HepG2 (cell line): ENCODE data around the gene LAG3. TPM values are rescaled to one million over a fixed set of nuclear protein-coding genes. Genes with fewer than 3 reads are reported as not detected.
A peak's percentile ranks its signal among the peaks of the same experiment; 100 is the strongest.

Experiments
- ATAC-seq: fragments of 200-7000 bp; cut with Tn5 transposase; 3 replicates; pipeline ENCODE4 v1.9.1; 2020; ENCODE audit warnings: mild to moderate bottlenecking, moderate library complexity
- BruUV-seq: library from RNA; stranded (reverse); fragments of 400-500 nt; replicated peaks from 2 replicates; lab custom pipeline; 2021; lab: Mats Ljungman, UMichigan
- CTCF ChIA-PET: fragments of 300-600 bp; formaldehyde crosslinking; extraction: SDS; loops from one replicate; lab custom pipeline; 2021; ENCODE audit warnings: low total read pairs, inconsistent platforms, low intra/inter-chr PET ratio; lab: Yijun Ruan, JAX
- POLR2A ChIA-PET: fragments of 350-600 bp; sonication (Branson Sonifier 250); formaldehyde crosslinking; loops from one replicate; lab custom pipeline; 2020; ENCODE audit warnings: antibody characterized with exemption, inconsistent platforms; lab: Yijun Ruan, JAX
- DNase-seq: peaks from one replicate; pipeline ENCODE4 v3.0.0-alpha.2; 2015; ENCODE audit warnings: low spot score
- FAIRE-seq: peaks from 3 replicates; lab custom pipeline; 2011; peaks lifted over from hg19 to GRCh38; lab: Jason Lieb, UNC
- H2AFZ ChIP-seq: one replicate; pipeline ENCODE4 v1.6.1; 2011; ENCODE audit warnings: low read length, inconsistent platforms
- H3K27ac ChIP-seq: fragments of 300-600 bp; 3 replicates; pipeline ENCODE4 v1.8.0; 2011; ENCODE audit warnings: mixed run types, mild to moderate bottlenecking, mixed read lengths, low read length, inconsistent platforms; ENCODE audit not compliant: insufficient read depth; ENCODE audit errors: extremely low read length
- H3K27me3 ChIP-seq, 2 experiments: fragments of 200-600 bp in 1 of 2; 2 replicates in 1 of 2; 3 replicates in 1 of 2; pipeline versions ENCODE4 v1.6.0 to v1.8.0; 2011; ENCODE audit warnings: low read length in 2 of 2, mild to moderate bottlenecking in 2 of 2, moderate library complexity in 2 of 2, inconsistent platforms in 1 of 2; ENCODE audit not compliant: insufficient read depth in 2 of 2, control insufficient read depth in 1 of 2
- H3K36me3 ChIP-seq, 2 experiments: fragments of 200-600 bp in 1 of 2; replicated peaks in 1 of 2; 2 replicates in 1 of 2; 3 replicates in 1 of 2; pipeline versions ENCODE4 v1.5.1 to v1.8.0; 2011; ENCODE audit warnings: low read length in 2 of 2, inconsistent platforms in 1 of 2; ENCODE audit not compliant: insufficient read depth in 2 of 2, control insufficient read depth in 1 of 2
- H3K4me1 ChIP-seq: 2 replicates; pipeline ENCODE4 v1.5.1; 2012; ENCODE audit warnings: low read length, inconsistent platforms; ENCODE audit not compliant: insufficient read depth
- H3K4me2 ChIP-seq: 2 replicates; pipeline ENCODE4 v1.6.0; 2011; ENCODE audit warnings: low read depth, low read length, inconsistent platforms
- H3K4me3 ChIP-seq, 3 experiments: fragments of 200-600 bp in 1 of 3; sonication (generic), shearing (Covaris generic) in 1 of 3; replicated peaks in 1 of 3; 2 replicates each; pipeline ENCODE4 v1.5.1; 2011 to 2016; ENCODE audit warnings: low read length in 3 of 3, inconsistent platforms in 2 of 3, low read depth in 2 of 3, mild to moderate bottlenecking in 2 of 3, control low read depth in 1 of 3, mixed read lengths in 1 of 3; ENCODE audit not compliant: insufficient read depth in 1 of 3
- H3K79me2 ChIP-seq: one replicate; pipeline ENCODE4 v1.6.1; 2011; ENCODE audit warnings: low read length, inconsistent platforms; ENCODE audit not compliant: insufficient read depth
- H3K9ac ChIP-seq: 2 replicates; pipeline ENCODE4 v1.6.0; 2011; ENCODE audit warnings: mild to moderate bottlenecking, low read depth, low read length, inconsistent platforms; ENCODE audit not compliant: insufficient read depth
- H3K9me3 ChIP-seq: 2 replicates; pipeline ENCODE4 v1.5.1; 2012; ENCODE audit warnings: mild to moderate bottlenecking, low read length
- H4K20me1 ChIP-seq: 2 replicates; pipeline ENCODE4 v1.6.0; 2011; ENCODE audit warnings: inconsistent platforms, mild to moderate bottlenecking, low read length, moderate library complexity; ENCODE audit not compliant: insufficient read depth
- ARHGAP35 ChIP-seq: sonication (generic); formaldehyde crosslinking; IDR thresholded peaks from 2 replicates; pipeline ENCODE4 v1.9.0; 2022; ENCODE audit warnings: mild to moderate bottlenecking, inconsistent platforms, moderate library complexity, missing genetic modification reagents, borderline replicate concordance
- CAMTA2 ChIP-seq: sonication (generic); formaldehyde crosslinking; IDR thresholded peaks from 2 replicates; pipeline ENCODE4 v1.4.0; 2020; ENCODE audit warnings: mild to moderate bottlenecking, missing genetic modification reagents, borderline replicate concordance
- DBP ChIP-seq: sonication (generic); formaldehyde crosslinking; IDR thresholded peaks from 2 replicates; pipeline ENCODE4 v1.4.0; 2020; ENCODE audit warnings: missing genetic modification reagents; ENCODE audit errors: not compliant biosample characterization
- FOXA1 ChIP-seq, 2 experiments: fragments of 450-650 bp in 1 of 2; sonication (generic) in 1 of 2; formaldehyde crosslinking in 1 of 2; IDR thresholded peaks; 2 replicates each; pipeline versions ENCODE4 v1.4.0 to v1.6.1; 2016 to 2020; ENCODE audit warnings: missing genetic modification reagents in 1 of 2
- JARID2 ChIP-seq: sonication (generic); formaldehyde crosslinking; IDR thresholded peaks from 2 replicates; pipeline ENCODE4 v1.8.1; 2023; ENCODE audit warnings: missing genetic modification reagents, inconsistent platforms; ENCODE audit not compliant: insufficient replicate concordance
- MIER3 ChIP-seq: IDR thresholded peaks from 2 replicates; pipeline ENCODE4 v1.6.1; 2016; ENCODE audit warnings: missing compliant biosample characterization, borderline replicate concordance
- NONO ChIP-seq, 2 experiments: fragments of 450-650 bp in 1 of 2; sonication (generic) in 1 of 2; formaldehyde crosslinking in 1 of 2; IDR thresholded peaks in 1 of 2; conservative IDR thresholded peaks in 1 of 2; 2 replicates each; pipeline versions ENCODE4 v1.6.1 to v1.8.0; 2017 to 2022; ENCODE audit warnings: mild to moderate bottlenecking in 1 of 2, missing genetic modification reagents in 1 of 2, moderate library complexity in 1 of 2
- POLR2AphosphoS2 ChIP-seq: IDR thresholded peaks from 2 replicates; pipeline ENCODE4 v1.6.1; 2011; ENCODE audit warnings: low read depth, low read length, improper control_type of control experiment
- ZFP82 ChIP-seq: sonication (generic); formaldehyde crosslinking; IDR thresholded peaks from 2 replicates; pipeline ENCODE4 v1.5.1; 2020; ENCODE audit warnings: mild to moderate bottlenecking, missing genetic modification reagents, borderline replicate concordance
- ZNF263 ChIP-seq: sonication (generic); formaldehyde crosslinking; IDR thresholded peaks from 2 replicates; pipeline ENCODE4 v1.4.0; 2020; ENCODE audit warnings: missing genetic modification reagents
- ZNF503 ChIP-seq: sonication (generic); formaldehyde crosslinking; IDR thresholded peaks from 2 replicates; pipeline ENCODE4 v1.4.0; 2020; ENCODE audit warnings: missing genetic modification reagents
- ZNF530 ChIP-seq: sonication (generic); formaldehyde crosslinking; IDR thresholded peaks from 2 replicates; pipeline ENCODE4 v1.5.0; 2020; ENCODE audit warnings: low read depth, mild to moderate bottlenecking, missing genetic modification reagents
- ZNF597 ChIP-seq: sonication (generic); formaldehyde crosslinking; IDR thresholded peaks from 2 replicates; pipeline ENCODE4 v1.5.0; 2020; ENCODE audit warnings: missing genetic modification reagents
- ZNF674 ChIP-seq: sonication (generic); formaldehyde crosslinking; IDR thresholded peaks from 2 replicates; pipeline ENCODE4 v1.5.0; 2020; ENCODE audit warnings: low read depth, mild to moderate bottlenecking, missing genetic modification reagents
- ZUFSP ChIP-seq: sonication (generic); formaldehyde crosslinking; IDR thresholded peaks from 2 replicates; pipeline ENCODE4 v1.9.0; 2021; ENCODE audit warnings: missing genetic modification reagents, mild to moderate bottlenecking, borderline replicate concordance
- WGBS: methylation state at CpG from one replicate; pipeline ENCODE4 v1.1.6; 2017; ENCODE audit warnings: low lambda C conversion rate; 5-methylcytosine and 5-hydroxymethylcytosine counted together
- in situ Hi-C: cut with HindIII; loops from 2 replicates; pipeline ENCODE4 v1.10.0; 2017; ENCODE audit warnings: low pct_unique_long_range_greater_than_20kb; ENCODE audit not compliant: extremely low pct_ligation_motif_present
- intact Hi-C: fragments of 100-400 bp; cut with micrococcal nuclease; formaldehyde crosslinking; loops from one replicate; pipeline ENCODE4 v1.10.0; 2022; ENCODE audit not compliant: unreplicated experiment
- polyA plus RNA-seq, 8 experiments: library from polyadenylated mRNA; depleted of rRNA in 3 of 8; stranded (reverse) in 7 of 8; unstranded in 1 of 8; fragments of >200 nt; fragmentation: Illumina TruSeq in 4 of 8; extraction: Trizol in 4 of 8; gene quantifications; 2 replicates each; pipeline versions ENCODE4 v1.2.1 to v1.2.3, GENCODE V29; 2011 to 2016; ENCODE audit warnings: low read depth in 4 of 8, missing spikeins in 1 of 8, mixed read lengths in 1 of 8; ENCODE audit not compliant: insufficient read depth in 1 of 8
- total RNA-seq, 5 experiments: library from RNA; depleted of rRNA; stranded (reverse); fragments of >200 nt; fragmentation: Illumina TruSeq; extraction: Trizol; gene quantifications; 2 replicates each; pipeline ENCODE4 v1.2.3, GENCODE V29; 2016; ENCODE audit warnings: low read depth in 1 of 5

LAG3 gene
- total and polyA plus RNA-seq, 2 of the 13 experiments (the other 11 are each of a cell fraction or from before 2014, with no cell fraction given) = 0.11 to 0.26 TPM

- Histone ChIP-seq H3K27ac (no peak overlapping the region), H3K27me3 (peaks cover 2 to 6% of the 10 kb centered on the region in 2 experiments; a peak in 3 of 5 replicates), H3K9me3 (no peaks in the 10 kb centered on the region), H4K20me1 (no peaks in the 10 kb centered on the region), H3K4me1 (peaks cover 34% of the 10 kb centered on the region), H3K9ac (no peak overlapping the region), H3K4me2 (no peak overlapping the region), H2AFZ (no peak overlapping the region), H3K79me2 (peaks cover 16% of the 10 kb centered on the region), H3K4me3 (no peak overlapping the region), H3K36me3 (peaks cover under 1 to 1% of the 10 kb centered on the region in 2 experiments; a peak in 2 of 5 replicates)
- intact Hi-C loops (loop anchor here (1.0 to 10.0 kb wide), 4 partner anchors 47 to 211 kb away; partner anchors contain the start of gene MLF2), in situ Hi-C loops (loop anchor here (5.0 kb wide), 1 partner anchor 73 kb away; the partner anchor contains the start of gene MLF2)
- CTCF ChIA-PET = interaction anchor here (0.7 to 2.6 kb wide), 8 partner anchors 67 to 208 kb away, joined by 3 to 34 read pairs (median 4); partner anchors contain the start of gene MLF2
- BruUV-seq = no TSS peak
- 41% methylated on average over 8 of the region's 19 CpGs for WGBS
- ATAC-seq = peak; percentile 65
- FAIRE-seq = peak; percentile 75
- POLR2A ChIA-PET = interaction anchor here (1.2 kb wide), 1 partner anchor 72 kb away, joined by 6 read pairs; the partner anchor contains the start of gene MLF2
- DNase-seq = peak; percentile 67
- TF ChIP-seq ZFP82 (no peak), ARHGAP35 (CRISPR knock-in tag) (no peak), ZNF263 (CRISPR knock-in tag) (peak; percentile 41; the same call in 1 of the 2 replicates), ZNF674 (CRISPR knock-in tag) (no peak), ZUFSP (CRISPR knock-in tag) (no peak), ZNF530 (CRISPR knock-in tag) (no peak), JARID2 (CRISPR knock-in tag) (no peak), ZNF597 (CRISPR knock-in tag) (no peak), CAMTA2 (no peak), ZNF503 (CRISPR knock-in tag) (no peak), MIER3 (CRISPR knock-in tag) (no peak; the same call in 1 of the 2 replicates), DBP (CRISPR knock-in tag) (no peak), POLR2AphosphoS2 (no peak), NONO (IDR thresholded peaks at IDR 0.05) (no peak), NONO (CRISPR knock-in tag; conservative IDR thresholded peaks at IDR 0.05) (peak; percentile 53; the same call in 1 of the 2 replicates), FOXA1 (IDR thresholded peaks at IDR 0.05) (no peak), FOXA1 (CRISPR knock-in tag; IDR thresholded peaks at IDR 0.05) (no peak)
These were observed 53.2 kb downstream of the LAG3 start for GRCh38 chr12:6825398-6826124.
